GM23248 (cell line): ENCODE data around the gene HEG1. TPM values are rescaled to one million over a fixed set of nuclear protein-coding genes. Genes with fewer than 3 reads are reported as not detected.

ENCODE experiments used
- DNase-seq: peaks from one replicate; pipeline ENCODE4 v3.0.0-alpha.2; 2015
- H2AFZ ChIP-seq: fragments of 200-600 bp; sonication (generic); 2 replicates; pipeline ENCODE4 v1.6.1; 2016; ENCODE audit warnings: antibody characterized with exemption
- H3F3A ChIP-seq: fragments of 200-600 bp; sonication (generic); 2 replicates; pipeline ENCODE4 v1.6.1; 2016; ENCODE audit warnings: mild to moderate bottlenecking, antibody characterized with exemption, mixed run types; ENCODE audit not compliant: insufficient read depth
- H3K27ac ChIP-seq: fragments of 200-600 bp; sonication (generic); 2 replicates; pipeline ENCODE4 v1.5.1; 2016; ENCODE audit warnings: mild to moderate bottlenecking
- H3K27me3 ChIP-seq: fragments of 200-600 bp; sonication (generic); replicated peaks from 2 replicates; pipeline ENCODE4 v1.6.1; 2016; ENCODE audit warnings: mild to moderate bottlenecking; ENCODE audit not compliant: insufficient read depth
- H3K36me3 ChIP-seq: fragments of 200-600 bp; sonication (generic); 2 replicates; pipeline ENCODE4 v1.6.1; 2016; ENCODE audit warnings: low read depth, mild to moderate bottlenecking
- H3K4me1 ChIP-seq: fragments of 200-600 bp; sonication (generic); 2 replicates; pipeline ENCODE4 v1.6.1; 2016; ENCODE audit warnings: mild to moderate bottlenecking; ENCODE audit not compliant: insufficient read depth
- H3K4me2 ChIP-seq: fragments of 200-600 bp; sonication (generic); one replicate; pipeline ENCODE4 v1.6.1; 2016; ENCODE audit warnings: mild to moderate bottlenecking; ENCODE audit not compliant: unreplicated experiment
- H3K4me3 ChIP-seq: fragments of 200-600 bp; sonication (generic); 2 replicates; pipeline ENCODE4 v1.5.1; 2016; ENCODE audit warnings: mild to moderate bottlenecking
- H3K79me2 ChIP-seq: fragments of 200-600 bp; sonication (generic); 2 replicates; pipeline ENCODE4 v1.6.1; 2016; ENCODE audit warnings: mild to moderate bottlenecking; ENCODE audit not compliant: insufficient read depth
- H3K9ac ChIP-seq: fragments of 200-600 bp; sonication (generic); 2 replicates; pipeline ENCODE4 v1.6.1; 2016; ENCODE audit warnings: mild to moderate bottlenecking
- H3K9me2 ChIP-seq: fragments of 200-600 bp; sonication (generic); 2 replicates; pipeline ENCODE4 v1.6.1; 2016; ENCODE audit warnings: mixed run types, mild to moderate bottlenecking, moderate library complexity; ENCODE audit not compliant: insufficient read depth
- H3K9me3 ChIP-seq: fragments of 200-600 bp; sonication (generic); one replicate; pipeline ENCODE4 v1.6.1; 2017; ENCODE audit warnings: low read depth
- H4K20me1 ChIP-seq: fragments of 200-600 bp; sonication (generic); 2 replicates; pipeline ENCODE4 v1.6.0; 2016; ENCODE audit not compliant: insufficient read depth
- EZH2 ChIP-seq: fragments of 200-600 bp; sonication (generic); IDR thresholded peaks from 2 replicates; pipeline ENCODE4 v1.6.1; 2018; ENCODE audit warnings: antibody characterized with exemption, mild to moderate bottlenecking; ENCODE audit not compliant: insufficient read depth, poor library complexity, severe bottlenecking
- EZH2phosphoT487 ChIP-seq: fragments of 200-600 bp; sonication (generic); IDR thresholded peaks from 2 replicates; pipeline ENCODE4 v1.6.1; 2018; ENCODE audit warnings: antibody characterized with exemption, moderate library complexity, mild to moderate bottlenecking, low read depth; ENCODE audit not compliant: insufficient read depth
- WGBS, 2 experiments: methylation state at CpG; one replicate each; pipeline ENCODE4 v1.1.6; 2015 to 2017; ENCODE audit warnings: low lambda C conversion rate in 2 of 2, low coverage in 1 of 2; ENCODE audit errors: missing lambda C conversion rate in 2 of 2; 5-methylcytosine and 5-hydroxymethylcytosine counted together
- in situ Hi-C: fragments of 300-500 bp; cut with MboI; formaldehyde crosslinking; loops from 2 replicates; pipeline ENCODE4 v1.15.0; 2020
- polyA plus RNA-seq: library from polyadenylated mRNA; unstranded; fragments of >200 nt; fragmentation: Nextera tagmentation; extraction: Ambion mirVana; gene quantifications from 2 replicates; pipeline ENCODE4 v1.2.1, GENCODE V29; 2016
- total RNA-seq: library from RNA; depleted of rRNA; stranded (reverse); fragments of >200 nt; shearing (Covaris generic); gene quantifications from 2 replicates; pipeline ENCODE4 v1.2.3, GENCODE V29; 2014

The HEG1 gene
- total and polyA plus RNA-seq, 2 experiments from 2014 or later: 32.1 to 116 TPM

- H3K36me3 ChIP-seq: no peaks in the 10 kb centered on the region
- no peaks in the 10 kb centered on the region for H3K79me2 ChIP-seq
- peaks cover 29% of the 10 kb centered on the region for H3F3A ChIP-seq
- H3K9me2 ChIP-seq: no peaks in the 10 kb centered on the region
- H3K27me3 ChIP-seq: no peaks in the 10 kb centered on the region
- in situ Hi-C loops: no loop called here
- H3K4me1 ChIP-seq: peaks cover 18% of the 10 kb centered on the region
- DNase-seq: no peak
- no peak for TF ChIP-seq EZH2phosphoT487
- TF ChIP-seq EZH2: no peak
- 0 out of 2 replicates have a peak overlapping the region, but pooled peaks have one; percentile 2 for H3K4me3 ChIP-seq
- H3K4me2 ChIP-seq: peak overlapping the region; percentile 22
- 80 to 82% methylated on average over 5 of the region's 5 CpGs for WGBS, 2 experiments
- no peaks in the 10 kb centered on the region for H3K9me3 ChIP-seq
- H2AFZ ChIP-seq: no peak overlapping the region
- no peak overlapping the region for H3K9ac ChIP-seq
- peak overlapping the region; percentile 59 for H3K27ac ChIP-seq
- no peaks in the 10 kb centered on the region for H4K20me1 ChIP-seq
These were observed 103.4 kb downstream of the HEG1 start for GRCh38 chr3:124952282-124952855.

- WGBS, 2 experiments: 26 to 34% methylated on average over 8 of the region's 8 CpGs
- H3K9ac ChIP-seq: no peak overlapping the region
- H2AFZ ChIP-seq: no peak overlapping the region
- peaks cover 29% of the 10 kb centered on the region for H3F3A ChIP-seq
- H3K9me2 ChIP-seq: no peaks in the 10 kb centered on the region
- H3K27me3 ChIP-seq: no peaks in the 10 kb centered on the region
- peak overlapping the region; percentile 22 for H3K4me2 ChIP-seq
- H3K36me3 ChIP-seq: no peaks in the 10 kb centered on the region
- H3K79me2 ChIP-seq: no peaks in the 10 kb centered on the region
- H3K9me3 ChIP-seq: no peaks in the 10 kb centered on the region
- DNase-seq: peak; percentile 85
- H4K20me1 ChIP-seq: no peaks in the 10 kb centered on the region
- TF ChIP-seq EZH2 (no peak), EZH2phosphoT487 (no peak)
- peaks cover 18% of the 10 kb centered on the region for H3K4me1 ChIP-seq
- 0 out of 2 replicates have a peak overlapping the region, but pooled peaks have one; percentile 2 for H3K4me3 ChIP-seq
- H3K27ac ChIP-seq: peak overlapping the region; percentile 59
- in situ Hi-C loops: no loop called here
These were observed 104.1 kb downstream of the HEG1 start for GRCh38 chr3:124951511-124952281.

GRCh38 chr3:124950026-124950425 lies 105.8 kb downstream of the HEG1 start:
- DNase-seq: no peak
- no peaks in the 10 kb centered on the region for H3K36me3 ChIP-seq
- no peaks in the 10 kb centered on the region for H3K27me3 ChIP-seq
- no peak overlapping the region for H3K27ac ChIP-seq
- no peaks in the 10 kb centered on the region for H4K20me1 ChIP-seq
- H3K4me3 ChIP-seq: no peak overlapping the region
- no peaks in the 10 kb centered on the region for H3K79me2 ChIP-seq
- H3K4me2 ChIP-seq: no peak overlapping the region
- no peaks in the 10 kb centered on the region for H3K9me3 ChIP-seq
- peaks cover 29% of the 10 kb centered on the region for H3F3A ChIP-seq
- no peak overlapping the region for H2AFZ ChIP-seq
- no peaks in the 10 kb centered on the region for H3K9me2 ChIP-seq
- TF ChIP-seq EZH2phosphoT487 (no peak), EZH2 (no peak)
- in situ Hi-C loops: no loop called here
- WGBS, 2 experiments: 70 to 81% methylated on average over 3 of the region's 3 CpGs
- no peak overlapping the region for H3K9ac ChIP-seq
- H3K4me1 ChIP-seq: peaks cover 18% of the 10 kb centered on the region

GRCh38 chr3:124942613-124943012 lies 113.2 kb downstream of the HEG1 start:
- DNase-seq: no peak
- Histone ChIP-seq H3K27ac (no peak overlapping the region), H3K36me3 (no peaks in the 10 kb centered on the region), H2AFZ (no peak overlapping the region), H3F3A (no peaks in the 10 kb centered on the region), H3K27me3 (no peaks in the 10 kb centered on the region), H3K9me2 (no peaks in the 10 kb centered on the region), H3K4me3 (no peak overlapping the region), H3K9me3 (no peaks in the 10 kb centered on the region), H3K4me1 (no peaks in the 10 kb centered on the region), H3K79me2 (no peaks in the 10 kb centered on the region), H4K20me1 (no peaks in the 10 kb centered on the region), H3K9ac (no peak overlapping the region), H3K4me2 (no peak overlapping the region)
- 97 to 100% methylated on average over 2 of the region's 2 CpGs for WGBS, 2 experiments
- in situ Hi-C loops: no loop called here
- TF ChIP-seq EZH2 (no peak), EZH2phosphoT487 (no peak)
